HG03558 (cell line): ENCODE results near the gene CASQ2.

Source experiments
- ATAC-seq: cut with Tn5 transposase; IDR thresholded peaks from one replicate; pipeline ENCODE4 v1.9.1; 2021; ENCODE audit warnings: moderate number of reproducible peaks; ENCODE audit not compliant: unreplicated experiment; ENCODE audit errors: extremely low read depth

CASQ2 gene

GRCh38 chr1:115669886-115670285, 98.6 kb downstream of the CASQ2 start:
- no peak for ATAC-seq

DNA sequence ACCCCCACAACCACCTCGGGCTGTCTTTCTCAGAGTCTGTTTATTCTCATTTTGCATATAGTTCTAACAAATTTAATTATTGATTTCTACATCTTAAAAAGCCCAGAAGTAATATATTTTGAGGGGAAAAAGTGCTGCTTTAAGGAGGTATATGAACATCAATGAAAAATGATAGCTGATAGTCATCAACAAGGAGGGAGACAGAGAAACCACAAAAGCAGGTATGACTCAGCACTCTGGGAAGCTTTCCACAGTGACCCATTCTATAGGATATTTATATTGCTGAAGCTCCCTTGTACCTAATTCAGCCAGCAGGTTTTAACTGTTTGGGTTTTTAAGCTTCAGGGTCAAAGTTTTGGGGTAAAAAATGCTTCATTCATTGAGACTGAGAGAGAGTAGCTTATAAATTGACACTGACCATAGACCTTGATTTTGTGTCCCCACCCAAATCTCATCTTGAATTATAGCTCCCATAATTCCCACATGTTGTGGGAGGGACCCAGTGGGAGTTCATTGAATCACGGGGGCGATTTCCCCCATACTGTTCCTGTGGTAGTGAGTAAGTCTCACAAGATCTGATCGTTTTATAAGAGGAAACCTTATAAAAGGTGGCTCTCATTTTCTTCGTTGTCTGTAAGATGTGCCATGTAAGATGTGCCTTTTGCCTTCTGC, 99.4 kb downstream of the CASQ2 start:
- ATAC-seq = no peak

DNA sequence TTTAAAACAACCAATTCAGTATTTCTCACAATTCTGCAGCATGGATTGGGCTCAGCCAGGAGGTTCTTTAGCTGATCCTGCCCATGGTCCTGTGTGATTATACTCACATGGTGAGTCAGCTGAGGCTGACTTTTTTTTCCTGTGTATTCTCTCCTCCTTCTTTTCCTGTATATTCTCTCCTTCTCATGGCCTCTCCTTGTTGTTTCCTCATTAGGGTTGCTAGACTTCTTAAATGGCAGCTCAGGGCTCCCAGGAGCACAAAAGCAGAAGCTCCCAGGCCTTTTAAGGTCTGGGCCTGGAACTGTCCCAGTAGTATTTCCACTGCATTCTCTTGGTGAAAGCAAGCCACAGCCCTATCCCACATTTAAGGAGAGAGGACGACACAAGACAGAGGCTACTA, 99.9 kb downstream of the CASQ2 start:
- no peak for ATAC-seq

DNA sequence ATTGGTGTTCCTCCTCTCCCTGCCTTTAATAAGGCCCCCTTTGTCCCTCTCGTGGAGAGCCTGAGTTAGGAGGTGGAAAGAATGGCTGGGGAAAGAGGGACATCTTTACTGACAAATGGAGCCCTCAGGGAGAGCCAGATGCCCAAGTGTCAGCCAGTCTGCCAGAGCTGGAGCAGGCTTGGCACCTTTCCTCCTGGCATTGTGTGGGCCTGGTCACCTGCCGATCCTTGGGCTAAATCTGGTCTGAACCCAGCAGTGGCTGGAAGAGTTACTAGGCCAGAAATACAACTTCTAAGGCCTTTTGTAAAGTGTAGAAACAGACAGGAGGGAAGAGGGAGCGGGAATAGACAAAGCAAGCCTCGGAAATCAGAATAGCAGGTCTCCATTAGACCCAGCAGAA, 101.8 kb downstream of the CASQ2 start:
- ATAC-seq = no peak

GRCh38 chr1:115666206-115666605, 102.3 kb downstream of the CASQ2 start:
- no peak for ATAC-seq

DNA sequence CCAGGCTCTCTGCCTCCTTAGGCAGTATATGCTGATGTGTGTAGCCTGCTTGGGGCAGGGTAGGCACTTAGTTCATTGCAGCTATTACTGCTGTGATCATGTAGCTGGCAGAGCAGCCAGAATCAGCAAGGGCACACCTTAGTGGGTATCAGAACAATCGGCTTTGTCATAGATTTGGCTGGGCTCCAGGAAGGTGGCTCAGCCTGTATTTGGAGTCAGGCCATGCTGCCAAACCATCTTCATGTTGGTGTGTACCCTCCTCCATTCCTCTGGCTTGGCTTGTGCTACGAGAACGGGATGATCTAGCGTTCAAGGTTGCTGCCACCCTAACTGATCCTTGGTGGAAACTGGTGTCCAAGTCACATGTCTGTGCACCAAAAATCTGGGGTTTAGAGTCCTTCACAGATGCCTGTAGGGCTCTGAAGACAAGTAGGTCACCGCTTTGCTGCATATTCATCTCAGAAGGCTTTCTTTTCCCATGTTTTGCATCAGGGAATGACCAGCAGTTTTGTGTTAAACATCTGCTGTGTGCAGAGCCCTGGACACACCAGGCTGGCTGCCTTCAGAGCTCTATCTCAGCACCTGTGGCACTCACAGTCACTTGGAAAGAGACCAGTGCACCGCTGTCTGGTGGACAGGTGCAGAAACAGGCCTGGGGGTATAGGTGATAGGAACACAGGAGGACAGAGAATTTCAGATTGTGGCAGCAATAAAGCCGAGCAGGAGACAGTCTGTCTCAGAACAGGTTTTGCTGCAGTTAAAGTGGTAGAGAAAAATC, 103.0 kb downstream of the CASQ2 start:
- ATAC-seq = no peak

GRCh38 chr1:115661157-115661556, 107.4 kb downstream of the CASQ2 start:
- ATAC-seq = no peak

GRCh38 chr1:115660151-115660550, 108.4 kb downstream of the CASQ2 start:
- ATAC-seq = no peak

GRCh38 chr1:115658646-115659045, 109.9 kb downstream of the CASQ2 start:
- no peak for ATAC-seq

- ATAC-seq = no peak
Measured at GRCh38 chr1:115656461-115657077, 111.9 kb downstream of the CASQ2 start.

GRCh38 chr1:115655916-115656315, 112.6 kb downstream of the CASQ2 start:
- no peak for ATAC-seq

DNA sequence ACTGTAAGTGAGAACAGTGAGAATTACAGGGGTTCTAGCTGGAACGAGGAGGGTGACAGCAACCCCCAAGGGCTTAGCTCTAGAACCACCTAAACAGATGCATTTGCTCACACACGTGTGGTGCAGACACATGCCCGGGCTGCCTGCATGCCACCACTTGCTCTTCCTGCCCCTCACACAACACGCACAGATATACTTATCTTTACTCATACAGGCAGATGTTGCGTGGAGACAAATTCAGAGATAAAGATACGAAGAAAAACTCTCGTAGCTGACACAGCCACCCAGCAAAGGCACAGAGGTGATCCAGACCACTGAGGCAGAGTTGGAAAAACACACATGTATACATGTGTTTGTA, 113.2 kb downstream of the CASQ2 start:
- ATAC-seq = no peak

GRCh38 chr1:115654663-115655305, 113.7 kb downstream of the CASQ2 start:
- ATAC-seq = no peak

DNA sequence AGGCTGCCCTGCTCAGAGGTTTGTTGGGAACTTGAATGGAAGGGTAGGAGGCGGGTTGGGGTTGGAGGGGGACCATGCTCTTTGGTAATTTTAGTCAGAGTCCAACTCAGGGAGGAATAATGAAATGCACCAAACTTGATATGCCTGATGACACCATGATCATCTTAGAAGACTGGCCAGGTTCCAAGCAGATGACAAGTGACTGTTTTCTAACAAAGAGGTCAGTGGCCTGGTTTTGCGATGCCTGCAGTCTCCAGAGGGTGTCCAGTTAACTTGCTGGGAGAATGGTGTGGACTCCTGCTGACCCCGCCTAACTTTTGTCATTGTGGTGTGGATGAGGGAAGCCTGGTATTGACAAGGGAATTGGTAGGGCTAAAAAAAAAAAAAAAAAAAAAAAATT, 114.4 kb downstream of the CASQ2 start:
- no peak for ATAC-seq

DNA sequence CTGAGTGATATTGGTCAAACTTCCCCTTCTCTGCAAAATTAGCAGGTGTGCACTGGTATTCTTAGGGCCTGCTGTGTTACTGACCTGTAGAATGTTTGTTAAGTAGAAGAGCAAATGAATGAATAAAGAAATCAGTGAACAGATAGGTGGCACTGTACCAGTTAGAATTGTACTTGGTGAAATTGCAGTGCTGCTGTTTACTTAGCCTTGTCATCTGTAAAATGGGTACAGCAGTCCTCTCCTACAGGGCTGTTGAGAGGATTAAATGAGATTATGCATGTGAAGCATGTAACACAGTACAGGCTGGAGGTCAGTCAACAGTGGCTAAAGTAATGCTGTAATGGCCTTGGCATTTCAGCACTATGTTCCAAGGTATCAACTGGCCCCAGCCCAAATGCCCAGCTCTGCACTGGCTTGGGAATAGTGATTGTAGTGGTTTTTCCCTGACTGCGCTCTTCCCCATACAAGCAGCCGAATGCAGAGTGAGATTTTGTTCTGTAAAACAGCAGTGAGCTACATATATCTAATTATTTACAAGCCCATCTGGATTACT, 116.2 kb downstream of the CASQ2 start:
- ATAC-seq = no peak

DNA sequence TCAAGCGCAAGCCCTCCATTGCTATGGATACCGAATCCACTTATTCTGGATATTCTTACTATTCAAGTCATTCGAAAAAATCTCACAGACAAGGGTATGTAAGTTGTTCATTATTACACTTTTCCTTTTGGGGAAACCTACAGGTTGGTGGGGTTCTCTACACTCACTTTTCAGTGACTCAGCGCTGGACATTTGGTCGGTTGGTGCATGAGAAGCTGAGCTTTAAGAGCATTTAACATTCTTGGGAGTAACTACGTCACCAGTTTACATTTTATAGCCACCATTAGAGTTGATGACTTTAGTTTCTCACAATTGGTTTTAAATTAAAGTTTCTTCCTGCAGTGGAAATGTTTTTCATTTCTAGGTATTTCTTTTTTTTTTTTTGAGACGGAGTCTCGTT, 117.1 kb downstream of the CASQ2 start:
- ATAC-seq = no peak

- ATAC-seq = no peak
Measured at GRCh38 chr1:115650961-115651360, 117.6 kb downstream of the CASQ2 start.
